ENCODE measurements around the gene CCDC141.

CCDC141 gene

GRCh38 chr2:179049546-179050311, at the start of gene CCDC141:
Gene CCDC141, minus strand, starts transcription at chr2:179050137. Its CDS starts 196 bp downstream, at chr2:179049941.
- no peak within 1 kb of the TSS; the same call in 1 of the 2 replicates for H3K27ac ChIP-seq (ENCODE audit: low read length)
- H3K4me2 ChIP-seq (ENCODE audit: low read depth, low read length) = peak within 1 kb of the TSS; percentile 54
- TF ChIP-seq, protein P1, sequence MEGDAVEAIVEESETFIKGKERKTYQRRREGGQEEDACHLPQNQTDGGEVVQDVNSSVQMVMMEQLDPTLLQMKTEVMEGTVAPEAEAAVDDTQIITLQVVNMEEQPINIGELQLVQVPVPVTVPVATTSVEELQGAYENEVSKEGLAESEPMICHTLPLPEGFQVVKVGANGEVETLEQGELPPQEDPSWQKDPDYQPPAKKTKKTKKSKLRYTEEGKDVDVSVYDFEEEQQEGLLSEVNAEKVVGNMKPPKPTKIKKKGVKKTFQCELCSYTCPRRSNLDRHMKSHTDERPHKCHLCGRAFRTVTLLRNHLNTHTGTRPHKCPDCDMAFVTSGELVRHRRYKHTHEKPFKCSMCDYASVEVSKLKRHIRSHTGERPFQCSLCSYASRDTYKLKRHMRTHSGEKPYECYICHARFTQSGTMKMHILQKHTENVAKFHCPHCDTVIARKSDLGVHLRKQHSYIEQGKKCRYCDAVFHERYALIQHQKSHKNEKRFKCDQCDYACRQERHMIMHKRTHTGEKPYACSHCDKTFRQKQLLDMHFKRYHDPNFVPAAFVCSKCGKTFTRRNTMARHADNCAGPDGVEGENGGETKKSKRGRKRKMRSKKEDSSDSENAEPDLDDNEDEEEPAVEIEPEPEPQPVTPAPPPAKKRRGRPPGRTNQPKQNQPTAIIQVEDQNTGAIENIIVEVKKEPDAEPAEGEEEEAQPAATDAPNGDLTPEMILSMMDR (IDR thresholded peaks at IDR 0.05; ENCODE audit: low read length) = no peak
- no peak for TF ChIP-seq EZH2phosphoT487 (IDR thresholded peaks at IDR 0.05; ENCODE audit: low read length)
- TF ChIP-seq EZH2 (optimal IDR thresholded peaks at IDR 0.05; ENCODE audit: low read depth, low read length) = no peak
- no peaks in the 10 kb centered on the region for H3K79me2 ChIP-seq (ENCODE audit: low read length)
- H3K4me1 ChIP-seq (ENCODE audit: low read length) = peaks cover 7% of the 10 kb centered on the region
- H3F3A ChIP-seq (ENCODE audit: insufficient read depth, low read length) = no peaks in the 10 kb centered on the region
- no peaks in the 10 kb centered on the region for H3K9me2 ChIP-seq (replicated peaks; ENCODE audit: insufficient read depth, low read length)
- H4K20me1 ChIP-seq (ENCODE audit: insufficient read depth, low read length) = no peaks in the 10 kb centered on the region
- DNase-seq = peak; percentile 43
- 0 out of 2 replicates have a peak, but pooled peaks cover 7% of the 10 kb centered on the region for H3K27me3 ChIP-seq (replicated peaks; ENCODE audit: insufficient read depth, low read length)
- H2AFZ ChIP-seq (ENCODE audit: low read length) = peak within 1 kb of the TSS; percentile 42; the same call in 1 of the 2 replicates
- no peak within 1 kb of the TSS; the same call in 1 of the 2 replicates for H3K9ac ChIP-seq (ENCODE audit: low read length)
- peak within 1 kb of the TSS; percentile 53 for H3K4me3 ChIP-seq (ENCODE audit: low read length)
- no peaks in the 10 kb centered on the region for H3K9me3 ChIP-seq (replicated peaks; ENCODE audit: insufficient read depth, low read length)
- H3K36me3 ChIP-seq (replicated peaks; ENCODE audit: insufficient read depth, low read length) = no peaks in the 10 kb centered on the region

- Histone ChIP-seq H3K79me2 (ENCODE audit: low read length) (no peaks in the 10 kb centered on the region), H3K27ac (ENCODE audit: low read length) (no peak overlapping the region)
These were observed 48.2 kb upstream of the CCDC141 start for GRCh38 chr2:179098080-179098689.

DNA sequence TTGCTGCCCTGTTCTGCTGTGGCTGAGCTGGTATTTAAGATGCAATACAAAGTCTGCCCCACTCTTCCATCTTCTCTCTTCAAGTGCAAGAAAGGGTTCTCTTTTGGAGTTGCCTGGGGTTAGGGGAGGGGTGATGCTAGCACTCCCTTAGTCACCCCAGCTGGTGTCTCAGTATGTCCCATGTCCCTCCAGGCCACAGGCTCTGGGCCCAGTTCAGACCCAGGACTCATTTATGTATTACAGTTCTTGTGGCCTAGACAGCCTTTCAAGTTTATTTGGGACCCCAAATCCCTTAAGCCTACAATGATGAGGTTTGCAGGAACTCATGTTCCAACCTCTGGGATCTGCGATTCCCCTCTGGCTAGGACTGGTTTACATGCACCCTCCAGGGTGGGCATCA, 47.2 kb upstream of the CCDC141 start:
- Histone ChIP-seq H2AFZ (ENCODE audit: low read length) (peak overlapping the region; percentile 59; the same call in 1 of the 2 replicates), H3F3A (ENCODE audit: insufficient read depth, low read length) (peaks cover 19% of the 10 kb centered on the region), H3K79me2 (ENCODE audit: low read length) (no peaks in the 10 kb centered on the region), H3K4me1 (ENCODE audit: low read length) (peaks cover 34% of the 10 kb centered on the region), H3K36me3 (replicated peaks; ENCODE audit: insufficient read depth, low read length) (no peaks in the 10 kb centered on the region), H3K9me2 (replicated peaks; ENCODE audit: insufficient read depth, low read length) (no peaks in the 10 kb centered on the region), H3K9me3 (replicated peaks; ENCODE audit: insufficient read depth, low read length) (no peaks in the 10 kb centered on the region; the same call in 1 of the 2 replicates), H3K9ac (ENCODE audit: low read length) (no peak overlapping the region), H3K27ac (ENCODE audit: low read length) (peak overlapping the region; percentile 73; the same call in 1 of the 2 replicates), H4K20me1 (ENCODE audit: insufficient read depth, low read length) (no peaks in the 10 kb centered on the region), H3K4me2 (ENCODE audit: low read depth, low read length) (peak overlapping the region; percentile 55; the same call in 1 of the 2 replicates), H3K4me3 (ENCODE audit: low read length) (no peak overlapping the region), H3K27me3 (replicated peaks; ENCODE audit: insufficient read depth, low read length) (no peaks in the 10 kb centered on the region)
- no peak for DNase-seq
- TF ChIP-seq, protein P1 (IDR thresholded peaks at IDR 0.05; ENCODE audit: low read length) = no peak
- no peak for TF ChIP-seq EZH2phosphoT487 (IDR thresholded peaks at IDR 0.05; ENCODE audit: low read length)
- no peak for TF ChIP-seq EZH2 (optimal IDR thresholded peaks at IDR 0.05; ENCODE audit: low read depth, low read length)

More at GRCh38 chr2:179098080-179098689, 48.2 kb upstream of the CCDC141 start:
- no peak for TF ChIP-seq EZH2phosphoT487 (IDR thresholded peaks at IDR 0.05; ENCODE audit: low read length)
- TF ChIP-seq EZH2 (optimal IDR thresholded peaks at IDR 0.05; ENCODE audit: low read depth, low read length) = no peak
- TF ChIP-seq, protein P1 (IDR thresholded peaks at IDR 0.05; ENCODE audit: low read length) = no peak
- H4K20me1 ChIP-seq (ENCODE audit: insufficient read depth, low read length) = no peaks in the 10 kb centered on the region
- no peaks in the 10 kb centered on the region for H3K27me3 ChIP-seq (replicated peaks; ENCODE audit: insufficient read depth, low read length)
- peaks cover 34% of the 10 kb centered on the region for H3K4me1 ChIP-seq (ENCODE audit: low read length)
- no peaks in the 10 kb centered on the region; the same call in 1 of the 2 replicates for H3K9me3 ChIP-seq (replicated peaks; ENCODE audit: insufficient read depth, low read length)
- H3K4me3 ChIP-seq (ENCODE audit: low read length) = no peak overlapping the region
- no peaks in the 10 kb centered on the region for H3K9me2 ChIP-seq (replicated peaks; ENCODE audit: insufficient read depth, low read length)
- H3K36me3 ChIP-seq (replicated peaks; ENCODE audit: insufficient read depth, low read length) = no peaks in the 10 kb centered on the region
- no peak overlapping the region for H3K4me2 ChIP-seq (ENCODE audit: low read depth, low read length)
- peaks cover 19% of the 10 kb centered on the region for H3F3A ChIP-seq (ENCODE audit: insufficient read depth, low read length)
- H3K9ac ChIP-seq (ENCODE audit: low read length) = no peak overlapping the region
- DNase-seq = no peak
- no peak overlapping the region for H2AFZ ChIP-seq (ENCODE audit: low read length)

All from MM.1S (cell line).